K562 (cell line): ENCODE data around the gene CDKL1. TPM values are rescaled to one million over a fixed set of nuclear protein-coding genes. Genes with fewer than 3 reads are reported as not detected.

Source experiments
- FOS ChIP-seq: IDR thresholded peaks from 3 replicates; pipeline ENCODE4 v1.6.1; 2011; ENCODE audit not compliant: insufficient read length; ENCODE audit errors: extremely low read depth
- GABPA ChIP-seq: fragments of 200-800 bp; sonication (Bioruptor generic); conservative IDR thresholded peaks from 2 replicates; pipeline ENCODE4 v1.6.1; 2016; ENCODE audit warnings: low read depth, missing genetic modification characterization, missing compliant biosample characterization
- HDAC8 ChIP-seq: fragments of 450-650 bp; IDR thresholded peaks from 2 replicates; pipeline ENCODE4 v1.6.1; 2016; ENCODE audit warnings: mild to moderate bottlenecking, missing genetic modification characterization, moderate library complexity, missing compliant biosample characterization
- LEF1 ChIP-seq: fragments of 450-650 bp; IDR thresholded peaks from 2 replicates; pipeline ENCODE4 v1.6.1; 2016; ENCODE audit warnings: mild to moderate bottlenecking
- MAFG ChIP-seq: fragments of 450-650 bp; conservative IDR thresholded peaks from 2 replicates; pipeline ENCODE4 v1.6.1; 2016; ENCODE audit warnings: missing genetic modification characterization, missing compliant biosample characterization
- NBN ChIP-seq: fragments of 450-650 bp; IDR thresholded peaks from 2 replicates; pipeline ENCODE4 v1.6.1; 2016; ENCODE audit warnings: low read depth, mild to moderate bottlenecking
- NELFE ChIP-seq: IDR thresholded peaks from 2 replicates; pipeline ENCODE4 v1.6.1; 2011; ENCODE audit warnings: mild to moderate bottlenecking; ENCODE audit not compliant: insufficient read depth, insufficient read length
- NEUROD1 ChIP-seq: fragments of 150-350 bp; IDR thresholded peaks from 2 replicates; pipeline ENCODE4 v1.6.1; 2014; ENCODE audit warnings: borderline replicate concordance, low read length, low read depth; ENCODE audit not compliant: partially characterized antibody
- PHB2 ChIP-seq: fragments of 450-650 bp; IDR thresholded peaks from 2 replicates; pipeline ENCODE4 v1.6.1; 2017; ENCODE audit warnings: low read depth
- POLR2AphosphoS5 ChIP-seq: IDR thresholded peaks from 2 replicates; pipeline ENCODE4 v1.6.1; 2011; ENCODE audit warnings: mild to moderate bottlenecking, low read depth, low read length, moderate library complexity; ENCODE audit not compliant: control insufficient read depth, insufficient read depth
- RBM34 ChIP-seq: fragments of 200-400 bp; formaldehyde crosslinking; IDR thresholded peaks from 2 replicates; pipeline ENCODE4 v1.6.1; 2018; ENCODE audit warnings: low read length, borderline replicate concordance; ENCODE audit not compliant: insufficient read depth
- TAF1 ChIP-seq: IDR thresholded peaks from 2 replicates; pipeline ENCODE4 v1.6.1; 2011; ENCODE audit warnings: mild to moderate bottlenecking, low read length, moderate library complexity; ENCODE audit not compliant: insufficient read depth, control insufficient read depth, severe bottlenecking; ENCODE audit errors: extremely low read depth
- ZBTB1 ChIP-seq: sonication (generic); formaldehyde crosslinking; IDR thresholded peaks from 2 replicates; pipeline ENCODE4 v1.8.1; 2023; ENCODE audit warnings: missing genetic modification reagents, low read depth, mild to moderate bottlenecking, borderline replicate concordance
- ZKSCAN3 ChIP-seq: fragments of 250-450 bp; sonication (Bioruptor Pico); IDR thresholded peaks from 2 replicates; pipeline ENCODE4 v1.4.0; 2020
- ZNF253 ChIP-seq: fragments of 250-450 bp; sonication (Bioruptor Pico); conservative IDR thresholded peaks from 2 replicates; pipeline ENCODE4 v1.6.1; 2021; ENCODE audit warnings: mild to moderate bottlenecking
- polyA plus RNA-seq, 8 experiments: library from polyadenylated mRNA; depleted of rRNA in 4 of 8; stranded (reverse) in 5 of 8; unstranded in 3 of 8; fragments of >200 nt; fragmentation: Nextera tagmentation in 2 of 8; fragmentation: Illumina TruSeq in 1 of 8; extraction: Ambion mirVana in 2 of 8; extraction: Trizol in 1 of 8; gene quantifications; 2 replicates each; pipeline versions ENCODE4 v1.2.1 to v1.2.3, GENCODE V29; 2011 to 2014; ENCODE audit warnings: inconsistent platforms in 1 of 8, missing spikeins in 1 of 8
- total RNA-seq, 7 experiments: library from RNA; depleted of rRNA in 6 of 7; stranded (reverse); fragments of >200 nt in 6 of 7; fragmentation: Illumina TruSeq in 2 of 7; extraction: Trizol in 2 of 7; gene quantifications; 2 replicates each; pipeline versions ENCODE4 v1.2.1 to v1.2.3, GENCODE V29; 2011 to 2021; ENCODE audit warnings: low replicate concordance in 1 of 7
- TF ChIP-seq, protein P1 (sequence below), 2 experiments: fragments of 150-350 bp in 1 of 2; IDR thresholded peaks; 2 replicates each; pipeline ENCODE4 v1.6.1; 2012 to 2016; ENCODE audit warnings: low read depth in 2 of 2, low read length in 2 of 2, mild to moderate bottlenecking in 1 of 2, moderate library complexity in 1 of 2
- TF ChIP-seq, protein P2 (sequence below): sonication (generic); formaldehyde crosslinking; IDR thresholded peaks from 2 replicates; pipeline ENCODE4 v1.8.0; 2022; ENCODE audit warnings: missing genetic modification reagents, mild to moderate bottlenecking, borderline replicate concordance
- TF ChIP-seq, protein P3 (sequence below): sonication (generic); formaldehyde crosslinking; IDR thresholded peaks from 2 replicates; pipeline ENCODE4 v1.8.0; 2022; ENCODE audit warnings: mild to moderate bottlenecking, missing genetic modification reagents
- TF ChIP-seq, protein P4 (sequence below): sonication (generic); formaldehyde crosslinking; IDR thresholded peaks from 2 replicates; pipeline ENCODE4 v1.8.0; 2022; ENCODE audit warnings: missing genetic modification reagents, mild to moderate bottlenecking, moderate library complexity, borderline replicate concordance

The CDKL1 gene
- total and polyA plus RNA-seq, 9 of the 15 experiments (the other 6 are each of a cell fraction or from before 2014, with no cell fraction given): 2.3 to 35.0 (median 7.5) TPM

DNA sequence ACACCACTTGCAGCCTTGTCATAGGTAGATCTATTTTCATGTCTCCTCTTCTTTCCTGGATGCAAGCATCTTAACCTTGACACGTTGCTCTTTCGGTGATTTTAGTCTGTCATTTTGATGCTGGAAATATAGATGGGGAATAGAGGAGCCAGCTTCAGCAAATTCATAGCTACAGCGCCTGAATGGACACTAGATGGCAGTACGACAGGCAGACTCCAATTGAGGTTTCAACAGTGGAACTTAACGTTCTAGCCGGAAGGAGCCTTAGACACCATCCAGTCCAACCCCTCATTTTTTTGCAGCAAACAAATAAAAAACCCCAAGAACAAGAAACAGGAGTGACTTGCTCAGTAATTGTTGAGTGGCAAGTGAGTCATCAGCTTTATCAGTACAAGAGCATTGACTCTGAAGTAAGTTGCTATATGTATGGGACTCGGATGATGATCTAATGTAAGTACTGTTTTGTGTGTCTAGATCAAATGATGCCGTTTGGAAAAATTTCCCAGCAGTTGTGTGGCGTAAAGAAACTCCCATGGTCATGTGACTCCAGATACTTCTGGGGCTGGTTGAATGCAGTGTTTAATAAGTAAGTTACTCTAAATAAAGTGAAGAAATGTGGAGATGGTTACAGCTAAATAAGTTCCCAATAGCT, 75.5 kb downstream of the CDKL1 start (continued):
- TF ChIP-seq HDAC8: no peak
- TF ChIP-seq, protein P1, sequence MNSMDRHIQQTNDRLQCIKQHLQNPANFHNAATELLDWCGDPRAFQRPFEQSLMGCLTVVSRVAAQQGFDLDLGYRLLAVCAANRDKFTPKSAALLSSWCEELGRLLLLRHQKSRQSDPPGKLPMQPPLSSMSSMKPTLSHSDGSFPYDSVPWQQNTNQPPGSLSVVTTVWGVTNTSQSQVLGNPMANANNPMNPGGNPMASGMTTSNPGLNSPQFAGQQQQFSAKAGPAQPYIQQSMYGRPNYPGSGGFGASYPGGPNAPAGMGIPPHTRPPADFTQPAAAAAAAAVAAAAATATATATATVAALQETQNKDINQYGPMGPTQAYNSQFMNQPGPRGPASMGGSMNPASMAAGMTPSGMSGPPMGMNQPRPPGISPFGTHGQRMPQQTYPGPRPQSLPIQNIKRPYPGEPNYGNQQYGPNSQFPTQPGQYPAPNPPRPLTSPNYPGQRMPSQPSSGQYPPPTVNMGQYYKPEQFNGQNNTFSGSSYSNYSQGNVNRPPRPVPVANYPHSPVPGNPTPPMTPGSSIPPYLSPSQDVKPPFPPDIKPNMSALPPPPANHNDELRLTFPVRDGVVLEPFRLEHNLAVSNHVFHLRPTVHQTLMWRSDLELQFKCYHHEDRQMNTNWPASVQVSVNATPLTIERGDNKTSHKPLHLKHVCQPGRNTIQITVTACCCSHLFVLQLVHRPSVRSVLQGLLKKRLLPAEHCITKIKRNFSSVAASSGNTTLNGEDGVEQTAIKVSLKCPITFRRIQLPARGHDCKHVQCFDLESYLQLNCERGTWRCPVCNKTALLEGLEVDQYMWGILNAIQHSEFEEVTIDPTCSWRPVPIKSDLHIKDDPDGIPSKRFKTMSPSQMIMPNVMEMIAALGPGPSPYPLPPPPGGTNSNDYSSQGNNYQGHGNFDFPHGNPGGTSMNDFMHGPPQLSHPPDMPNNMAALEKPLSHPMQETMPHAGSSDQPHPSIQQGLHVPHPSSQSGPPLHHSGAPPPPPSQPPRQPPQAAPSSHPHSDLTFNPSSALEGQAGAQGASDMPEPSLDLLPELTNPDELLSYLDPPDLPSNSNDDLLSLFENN (IDR thresholded peaks at IDR 0.05; ENCODE audit: low read depth in 2 of 2, low read length in 2 of 2): no peak
- peak; percentile 49 for TF ChIP-seq MAFG (tag)
- no peak for TF ChIP-seq POLR2AphosphoS5
- no peak for TF ChIP-seq ZNF253 (CRISPR knock-in tag)
- TF ChIP-seq RBM34: no peak
- no peak for TF ChIP-seq ZKSCAN3 (CRISPR knock-in tag)
- TF ChIP-seq NBN: no peak
- no peak for TF ChIP-seq PHB2
- no peak for TF ChIP-seq NEUROD1
- TF ChIP-seq ZBTB1: no peak
- no peak for TF ChIP-seq TAF1
- TF ChIP-seq, protein P2, sequence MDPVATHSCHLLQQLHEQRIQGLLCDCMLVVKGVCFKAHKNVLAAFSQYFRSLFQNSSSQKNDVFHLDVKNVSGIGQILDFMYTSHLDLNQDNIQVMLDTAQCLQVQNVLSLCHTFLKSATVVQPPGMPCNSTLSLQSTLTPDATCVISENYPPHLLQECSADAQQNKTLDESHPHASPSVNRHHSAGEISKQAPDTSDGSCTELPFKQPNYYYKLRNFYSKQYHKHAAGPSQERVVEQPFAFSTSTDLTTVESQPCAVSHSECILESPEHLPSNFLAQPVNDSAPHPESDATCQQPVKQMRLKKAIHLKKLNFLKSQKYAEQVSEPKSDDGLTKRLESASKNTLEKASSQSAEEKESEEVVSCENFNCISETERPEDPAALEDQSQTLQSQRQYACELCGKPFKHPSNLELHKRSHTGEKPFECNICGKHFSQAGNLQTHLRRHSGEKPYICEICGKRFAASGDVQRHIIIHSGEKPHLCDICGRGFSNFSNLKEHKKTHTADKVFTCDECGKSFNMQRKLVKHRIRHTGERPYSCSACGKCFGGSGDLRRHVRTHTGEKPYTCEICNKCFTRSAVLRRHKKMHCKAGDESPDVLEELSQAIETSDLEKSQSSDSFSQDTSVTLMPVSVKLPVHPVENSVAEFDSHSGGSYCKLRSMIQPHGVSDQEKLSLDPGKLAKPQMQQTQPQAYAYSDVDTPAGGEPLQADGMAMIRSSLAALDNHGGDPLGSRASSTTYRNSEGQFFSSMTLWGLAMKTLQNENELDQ (CRISPR knock-in tag): no peak
- no peak for TF ChIP-seq NELFE
- TF ChIP-seq GABPA (tag): peak; percentile 47
- TF ChIP-seq, protein P3, sequence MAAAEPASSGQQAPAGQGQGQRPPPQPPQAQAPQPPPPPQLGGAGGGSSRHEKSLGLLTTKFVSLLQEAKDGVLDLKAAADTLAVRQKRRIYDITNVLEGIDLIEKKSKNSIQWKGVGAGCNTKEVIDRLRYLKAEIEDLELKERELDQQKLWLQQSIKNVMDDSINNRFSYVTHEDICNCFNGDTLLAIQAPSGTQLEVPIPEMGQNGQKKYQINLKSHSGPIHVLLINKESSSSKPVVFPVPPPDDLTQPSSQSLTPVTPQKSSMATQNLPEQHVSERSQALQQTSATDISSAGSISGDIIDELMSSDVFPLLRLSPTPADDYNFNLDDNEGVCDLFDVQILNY (CRISPR knock-in tag): no peak
- TF ChIP-seq, protein P4, sequence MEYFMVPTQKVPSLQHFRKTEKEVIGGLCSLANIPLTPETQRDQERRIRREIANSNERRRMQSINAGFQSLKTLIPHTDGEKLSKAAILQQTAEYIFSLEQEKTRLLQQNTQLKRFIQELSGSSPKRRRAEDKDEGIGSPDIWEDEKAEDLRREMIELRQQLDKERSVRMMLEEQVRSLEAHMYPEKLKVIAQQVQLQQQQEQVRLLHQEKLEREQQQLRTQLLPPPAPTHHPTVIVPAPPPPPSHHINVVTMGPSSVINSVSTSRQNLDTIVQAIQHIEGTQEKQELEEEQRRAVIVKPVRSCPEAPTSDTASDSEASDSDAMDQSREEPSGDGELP: no peak
- TF ChIP-seq LEF1: peak; percentile 26; the same call in 1 of the 2 replicates
- peak; percentile 43 for TF ChIP-seq FOS
